ENCODE results near the gene GRAMD1A. TPM values are rescaled to one million over a fixed set of nuclear protein-coding genes. Genes with fewer than 3 reads are reported as not detected.

GRAMD1A gene
- total and polyA plus RNA-seq, 9 donors = 44.5 to 93.7 (median 71.6) TPM

GRCh38 chr19:35066121-35066520 is 66.0 kb downstream of the GRAMD1A start:
- WGBS, 3 donors = 86 to 94% (median 87%) methylated on average over 15 of the region's 15 CpGs
- intact Hi-C loops (cut with DNase I) = no loop called here
- TF ChIP-seq, protein P1, sequence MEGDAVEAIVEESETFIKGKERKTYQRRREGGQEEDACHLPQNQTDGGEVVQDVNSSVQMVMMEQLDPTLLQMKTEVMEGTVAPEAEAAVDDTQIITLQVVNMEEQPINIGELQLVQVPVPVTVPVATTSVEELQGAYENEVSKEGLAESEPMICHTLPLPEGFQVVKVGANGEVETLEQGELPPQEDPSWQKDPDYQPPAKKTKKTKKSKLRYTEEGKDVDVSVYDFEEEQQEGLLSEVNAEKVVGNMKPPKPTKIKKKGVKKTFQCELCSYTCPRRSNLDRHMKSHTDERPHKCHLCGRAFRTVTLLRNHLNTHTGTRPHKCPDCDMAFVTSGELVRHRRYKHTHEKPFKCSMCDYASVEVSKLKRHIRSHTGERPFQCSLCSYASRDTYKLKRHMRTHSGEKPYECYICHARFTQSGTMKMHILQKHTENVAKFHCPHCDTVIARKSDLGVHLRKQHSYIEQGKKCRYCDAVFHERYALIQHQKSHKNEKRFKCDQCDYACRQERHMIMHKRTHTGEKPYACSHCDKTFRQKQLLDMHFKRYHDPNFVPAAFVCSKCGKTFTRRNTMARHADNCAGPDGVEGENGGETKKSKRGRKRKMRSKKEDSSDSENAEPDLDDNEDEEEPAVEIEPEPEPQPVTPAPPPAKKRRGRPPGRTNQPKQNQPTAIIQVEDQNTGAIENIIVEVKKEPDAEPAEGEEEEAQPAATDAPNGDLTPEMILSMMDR (IDR thresholded peaks at IDR 0.05) = no peak
- TF ChIP-seq EP300 (IDR thresholded peaks at IDR 0.05) (no peak), POLR2A (IDR thresholded peaks at IDR 0.05) (no peak)

GRCh38 chr19:35066691-35067563 is 66.8 kb downstream of the GRAMD1A start:
- H3K9me3 ChIP-seq = no peaks in the 10 kb centered on the region
- H3K36me3 ChIP-seq = no peaks in the 10 kb centered on the region
- H3K4me3 ChIP-seq = no peak overlapping the region
- intact Hi-C loops (cut with DNase I) = no loop called here
- TF ChIP-seq EP300 (IDR thresholded peaks at IDR 0.05) = no peak
- TF ChIP-seq, protein P1 (IDR thresholded peaks at IDR 0.05) = peak; percentile 56 to 63 (median 58)
- TF ChIP-seq POLR2A (IDR thresholded peaks at IDR 0.05) = no peak
- H3K27ac ChIP-seq = no peak overlapping the region
- no peaks in the 10 kb centered on the region for H3K27me3 ChIP-seq
- peak; percentile 56 to 88 (median 78) for DNase-seq
- WGBS, 3 donors = 16 to 22% (median 19%) methylated on average over 14 of the region's 14 CpGs
- H3K4me1 ChIP-seq (ENCODE audit: insufficient read depth) = no peaks in the 10 kb centered on the region

More at GRCh38 chr19:35066121-35066520, 66.0 kb downstream of the GRAMD1A start:
- Histone ChIP-seq H3K36me3 (no peaks in the 10 kb centered on the region), H3K9me3 (no peaks in the 10 kb centered on the region), H3K27me3 (no peaks in the 10 kb centered on the region), H3K4me1 (ENCODE audit: insufficient read depth) (no peaks in the 10 kb centered on the region), H3K27ac (no peak overlapping the region), H3K4me3 (no peak overlapping the region)
- no peak for DNase-seq

DNA sequence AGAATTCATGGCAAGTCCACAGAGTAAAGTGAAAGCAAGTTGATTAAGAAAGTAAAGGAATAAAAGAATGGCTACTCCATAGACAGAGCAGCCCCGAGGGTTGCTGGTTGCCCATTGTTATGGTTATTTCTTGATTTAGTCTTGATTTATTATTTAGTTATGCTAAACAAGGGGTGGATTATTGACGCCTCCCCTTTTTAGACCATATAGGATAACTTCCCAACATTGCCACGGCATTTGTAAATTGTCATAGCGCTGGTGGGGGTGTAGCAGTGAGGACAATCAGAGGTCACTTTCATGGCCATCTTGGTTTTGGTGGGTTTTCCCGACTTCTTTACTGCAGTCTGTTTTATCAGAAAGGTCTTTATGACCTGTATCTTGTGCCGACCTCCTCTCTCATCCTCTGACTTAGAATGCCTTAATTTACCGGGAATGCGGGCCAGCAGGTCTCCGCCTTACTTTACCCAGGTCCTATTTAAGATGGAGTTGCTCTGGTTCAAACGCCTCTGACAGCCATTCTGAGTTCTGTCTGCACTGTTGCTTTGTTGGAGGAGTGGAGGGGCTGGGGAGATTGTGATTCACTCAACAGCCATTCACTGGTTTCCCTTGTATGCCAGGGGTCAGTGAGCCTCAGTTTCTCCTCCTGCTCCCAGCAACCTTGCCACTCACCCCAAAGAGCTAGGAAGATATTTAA is 69.0 kb downstream of the GRAMD1A start:
- 56 to 66% (median 62%) methylated on average over 10 of the region's 10 CpGs for WGBS, 3 donors
- H3K36me3 ChIP-seq = no peaks in the 10 kb centered on the region
- intact Hi-C loops (cut with DNase I) = no loop called here

GRCh38 chr19:35069696-35070095 is 69.6 kb downstream of the GRAMD1A start:
- no peak for TF ChIP-seq POLR2A (IDR thresholded peaks at IDR 0.05)
- WGBS, 3 donors = 25 to 53% (median 50%) methylated on average over 1 of the region's 1 CpG
- DNase-seq = no peak
- H3K27me3 ChIP-seq = no peaks in the 10 kb centered on the region
- no peak overlapping the region for H3K27ac ChIP-seq
- intact Hi-C loops (cut with DNase I) = no loop called here
- no peaks in the 10 kb centered on the region for H3K9me3 ChIP-seq
- no peak overlapping the region for H3K4me3 ChIP-seq
- H3K4me1 ChIP-seq (ENCODE audit: insufficient read depth) = no peaks in the 10 kb centered on the region
- no peaks in the 10 kb centered on the region for H3K36me3 ChIP-seq

More for the DNA sequence above, 69.0 kb downstream of the GRAMD1A start:
- Histone ChIP-seq H3K9me3 (no peaks in the 10 kb centered on the region), H3K27ac (no peak overlapping the region), H3K27me3 (no peaks in the 10 kb centered on the region), H3K4me3 (no peak overlapping the region), H3K4me1 (ENCODE audit: insufficient read depth) (no peaks in the 10 kb centered on the region)
- TF ChIP-seq, protein P1 (IDR thresholded peaks at IDR 0.05) = no peak
- TF ChIP-seq POLR2A (IDR thresholded peaks at IDR 0.05) (no peak), EP300 (IDR thresholded peaks at IDR 0.05) (no peak)
- DNase-seq = no peak
